Astrocyte (in vitro differentiated cells and primary cell): ENCODE results near the gene CPSF4. TPM values are rescaled to one million over a fixed set of nuclear protein-coding genes. Genes with fewer than 3 reads are reported as not detected.

Source experiments
- DNase-seq: peaks from one replicate; pipeline ENCODE4 v3.0.0-alpha.2; 2010; ENCODE audit warnings: low read depth
- FAIRE-seq: peaks from 2 replicates; lab custom pipeline; 2011; peaks lifted over from hg19 to GRCh38; lab: Jason Lieb, UNC
- H2AFZ ChIP-seq: 2 replicates; pipeline ENCODE4 v1.6.0; 2012; ENCODE audit warnings: low read depth, low read length, inconsistent platforms
- H3K27ac ChIP-seq: 2 replicates; pipeline ENCODE4 v1.5.1; 2011; ENCODE audit warnings: low read depth, low read length, inconsistent platforms
- H3K27me3 ChIP-seq: 2 replicates; pipeline ENCODE4 v1.6.0; 2011; ENCODE audit warnings: low read length, inconsistent platforms; ENCODE audit not compliant: insufficient read depth
- H3K36me3 ChIP-seq: 2 replicates; pipeline ENCODE4 v1.5.1; 2011; ENCODE audit warnings: low read length, inconsistent platforms; ENCODE audit not compliant: insufficient read depth
- H3K4me1 ChIP-seq: 2 replicates; pipeline ENCODE4 v1.5.1; 2011; ENCODE audit warnings: low read length, inconsistent platforms; ENCODE audit not compliant: insufficient read depth
- H3K4me2 ChIP-seq: 2 replicates; pipeline ENCODE4 v1.6.0; 2012; ENCODE audit warnings: low read length, inconsistent platforms
- H3K4me3 ChIP-seq: 2 replicates; pipeline ENCODE4 v1.5.1; 2011; ENCODE audit warnings: low read depth, mild to moderate bottlenecking, low read length, inconsistent platforms; ENCODE audit not compliant: insufficient read depth
- H3K79me2 ChIP-seq: 2 replicates; pipeline ENCODE4 v1.6.0; 2012; ENCODE audit warnings: mild to moderate bottlenecking, low read length, inconsistent platforms; ENCODE audit not compliant: insufficient read depth
- H3K9ac ChIP-seq: 2 replicates; pipeline ENCODE4 v1.6.0; 2012; ENCODE audit warnings: mild to moderate bottlenecking, low read length, inconsistent platforms
- H3K9me3 ChIP-seq: 2 replicates; pipeline ENCODE4 v1.5.1; 2012; ENCODE audit warnings: low read depth, mild to moderate bottlenecking, low read length, inconsistent platforms; ENCODE audit not compliant: insufficient read depth
- H4K20me1 ChIP-seq: 2 replicates; pipeline ENCODE4 v1.6.0; 2012; ENCODE audit warnings: low read length, inconsistent platforms; ENCODE audit not compliant: insufficient read depth
- H3K27ac Mint-ChIP-seq: one replicate; pipeline ENCODE4 v1.8.0; 2021; ENCODE audit warnings: mild to moderate bottlenecking, mixed read lengths; ENCODE audit not compliant: unreplicated experiment
- H3K27me3 Mint-ChIP-seq: one replicate; pipeline ENCODE4 v1.8.0; 2021; ENCODE audit warnings: low read depth, mixed read lengths; ENCODE audit not compliant: unreplicated experiment
- H3K36me3 Mint-ChIP-seq: one replicate; pipeline ENCODE4 v1.8.0; 2021; ENCODE audit warnings: low read depth, mixed read lengths; ENCODE audit not compliant: unreplicated experiment
- H3K4me1 Mint-ChIP-seq: one replicate; pipeline ENCODE4 v1.8.0; 2021; ENCODE audit warnings: low read depth, mixed read lengths; ENCODE audit not compliant: unreplicated experiment
- H3K4me3 Mint-ChIP-seq: one replicate; pipeline ENCODE4 v1.8.0; 2021; ENCODE audit warnings: mild to moderate bottlenecking, moderate library complexity, mixed read lengths; ENCODE audit not compliant: unreplicated experiment
- H3K9me3 Mint-ChIP-seq: one replicate; pipeline ENCODE4 v1.8.0; 2021; ENCODE audit warnings: mild to moderate bottlenecking, mixed read lengths; ENCODE audit not compliant: unreplicated experiment
- EZH2 ChIP-seq: IDR thresholded peaks from 2 replicates; pipeline ENCODE4 v1.6.1; 2012; ENCODE audit warnings: mild to moderate bottlenecking, low read length, inconsistent platforms; ENCODE audit not compliant: insufficient read depth
- total RNA-seq: library from RNA; stranded (reverse); gene quantifications from 2 replicates; pipeline ENCODE4 v1.2.1, GENCODE V29; 2021
- TF ChIP-seq, protein P1 (sequence below): IDR thresholded peaks from 2 replicates; pipeline ENCODE4 v1.5.1; 2011; ENCODE audit warnings: low read depth, mild to moderate bottlenecking, inconsistent platforms, low read length, moderate library complexity; ENCODE audit not compliant: insufficient read depth

Gene CPSF4
- total RNA-seq, 1 donor from 2014 or later: 46.8 TPM

- H3K4me1 ChIP-seq: no peaks in the 10 kb centered on the region
- Mint-ChIP-seq H3K9me3 (no peaks in the 10 kb centered on the region), H3K4me3 (no peak overlapping the region), H3K4me1 (peaks cover 2% of the 10 kb centered on the region), H3K27ac (no peak overlapping the region), H3K36me3 (peaks cover 28% of the 10 kb centered on the region), H3K27me3 (no peaks in the 10 kb centered on the region)
- no peak overlapping the region for H3K27ac ChIP-seq
- no peak overlapping the region for H2AFZ ChIP-seq
- H3K36me3 ChIP-seq: peaks cover 32% of the 10 kb centered on the region
- TF ChIP-seq, protein P1, sequence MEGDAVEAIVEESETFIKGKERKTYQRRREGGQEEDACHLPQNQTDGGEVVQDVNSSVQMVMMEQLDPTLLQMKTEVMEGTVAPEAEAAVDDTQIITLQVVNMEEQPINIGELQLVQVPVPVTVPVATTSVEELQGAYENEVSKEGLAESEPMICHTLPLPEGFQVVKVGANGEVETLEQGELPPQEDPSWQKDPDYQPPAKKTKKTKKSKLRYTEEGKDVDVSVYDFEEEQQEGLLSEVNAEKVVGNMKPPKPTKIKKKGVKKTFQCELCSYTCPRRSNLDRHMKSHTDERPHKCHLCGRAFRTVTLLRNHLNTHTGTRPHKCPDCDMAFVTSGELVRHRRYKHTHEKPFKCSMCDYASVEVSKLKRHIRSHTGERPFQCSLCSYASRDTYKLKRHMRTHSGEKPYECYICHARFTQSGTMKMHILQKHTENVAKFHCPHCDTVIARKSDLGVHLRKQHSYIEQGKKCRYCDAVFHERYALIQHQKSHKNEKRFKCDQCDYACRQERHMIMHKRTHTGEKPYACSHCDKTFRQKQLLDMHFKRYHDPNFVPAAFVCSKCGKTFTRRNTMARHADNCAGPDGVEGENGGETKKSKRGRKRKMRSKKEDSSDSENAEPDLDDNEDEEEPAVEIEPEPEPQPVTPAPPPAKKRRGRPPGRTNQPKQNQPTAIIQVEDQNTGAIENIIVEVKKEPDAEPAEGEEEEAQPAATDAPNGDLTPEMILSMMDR: no peak
- TF ChIP-seq EZH2: no peak
- DNase-seq (no peak), FAIRE-seq (no peak)
- no peak overlapping the region for H3K9ac ChIP-seq
- H4K20me1 ChIP-seq: peaks cover 34% of the 10 kb centered on the region
- H3K79me2 ChIP-seq: peaks cover 17% of the 10 kb centered on the region
- H3K4me2 ChIP-seq: no peak overlapping the region
- no peaks in the 10 kb centered on the region for H3K27me3 ChIP-seq
- H3K4me3 ChIP-seq: no peak overlapping the region
- no peaks in the 10 kb centered on the region for H3K9me3 ChIP-seq
These were observed 9.2 kb downstream of the CPSF4 start for GRCh38 chr7:99447943-99448342.

GRCh38 chr7:99448855-99449254 is 10.1 kb downstream of the CPSF4 start:
- no peaks in the 10 kb centered on the region for H3K27me3 Mint-ChIP-seq
- Histone ChIP-seq H3K4me1 (no peaks in the 10 kb centered on the region), H3K9me3 (no peaks in the 10 kb centered on the region), H4K20me1 (peaks cover 27% of the 10 kb centered on the region), H3K27ac (no peak overlapping the region), H3K27me3 (no peaks in the 10 kb centered on the region), H2AFZ (no peak overlapping the region), H3K79me2 (peaks cover 12% of the 10 kb centered on the region), H3K4me2 (no peak overlapping the region), H3K9ac (no peak overlapping the region), H3K36me3 (peaks cover 32% of the 10 kb centered on the region), H3K4me3 (no peak overlapping the region)
- no peak overlapping the region for H3K27ac Mint-ChIP-seq
- H3K4me3 Mint-ChIP-seq: no peak overlapping the region
- H3K36me3 Mint-ChIP-seq: peaks cover 30% of the 10 kb centered on the region
- no peaks in the 10 kb centered on the region for H3K4me1 Mint-ChIP-seq
- FAIRE-seq (no peak), DNase-seq (no peak)
- no peaks in the 10 kb centered on the region for H3K9me3 Mint-ChIP-seq
- TF ChIP-seq, protein P1: no peak
- no peak for TF ChIP-seq EZH2

- Histone ChIP-seq H3K4me1 (no peaks in the 10 kb centered on the region), H3K9me3 (no peaks in the 10 kb centered on the region), H2AFZ (no peak overlapping the region), H4K20me1 (peaks cover 27% of the 10 kb centered on the region), H3K27me3 (no peaks in the 10 kb centered on the region), H3K9ac (no peak overlapping the region), H3K79me2 (peaks cover 17% of the 10 kb centered on the region), H3K4me2 (no peak overlapping the region), H3K36me3 (peaks cover 32% of the 10 kb centered on the region), H3K4me3 (no peak overlapping the region), H3K27ac (no peak overlapping the region)
- Mint-ChIP-seq H3K27ac (no peak overlapping the region), H3K4me1 (no peaks in the 10 kb centered on the region), H3K27me3 (no peaks in the 10 kb centered on the region), H3K9me3 (no peaks in the 10 kb centered on the region), H3K36me3 (peaks cover 30% of the 10 kb centered on the region), H3K4me3 (no peak overlapping the region)
- no peak for DNase-seq
- no peak for FAIRE-seq
- no peak for TF ChIP-seq EZH2
These were observed 10.6 kb downstream of the CPSF4 start for GRCh38 chr7:99449326-99449725.
